Sigmoid colon (tissue), 7 donors: ENCODE data around the gene SEC14L1. TPM values are rescaled to one million over a fixed set of nuclear protein-coding genes. Genes with fewer than 3 reads are reported as not detected.

Experiments used
- DNase-seq: peaks from one replicate; pipeline ENCODE4 v3.0.0-alpha.2; 2019
- H3K27ac ChIP-seq, 4 donors: fragments of 200-600 bp; sonication (generic); one replicate each; pipeline ENCODE4 v1.5.1; 2016 to 2019; ENCODE audit warnings: mild to moderate bottlenecking in 1 of 4
- H3K27me3 ChIP-seq, 3 donors: fragments of 200-600 bp; sonication (generic); one replicate each; pipeline ENCODE4 v1.5.1; 2019; ENCODE audit warnings: mild to moderate bottlenecking in 1 of 3
- H3K36me3 ChIP-seq, 4 donors: fragments of 200-600 bp; sonication (generic); one replicate each; pipeline ENCODE4 v1.5.1; 2016 to 2019
- H3K4me1 ChIP-seq, 4 donors: fragments of 200-600 bp; sonication (generic); one replicate each; pipeline ENCODE4 v1.5.1; 2017 to 2019
- H3K4me3 ChIP-seq, 4 donors: fragments of 200-600 bp; sonication (generic); one replicate each; pipeline ENCODE4 v1.5.1; 2017 to 2019; ENCODE audit warnings: mild to moderate bottlenecking in 2 of 4, moderate library complexity in 1 of 4
- H3K9me3 ChIP-seq, 4 donors: fragments of 200-600 bp in 3 of 4; sonication (generic) in 3 of 4; one replicate each; pipeline versions ENCODE4 v1.5.1 to v1.6.1; 2013 to 2019
- EP300 ChIP-seq, 4 donors: sonication (generic); formaldehyde crosslinking; IDR thresholded peaks; one replicate each; pipeline ENCODE4 v1.6.1; 2017; ENCODE audit warnings: antibody characterized with exemption in 4 of 4
- POLR2A ChIP-seq, 2 donors: fragments of 450-650 bp; IDR thresholded peaks; one replicate each; pipeline ENCODE4 v1.6.1; 2016; ENCODE audit warnings: antibody characterized with exemption in 2 of 2, mild to moderate bottlenecking in 2 of 2, moderate library complexity in 2 of 2
- POLR2AphosphoS5 ChIP-seq, 4 donors: sonication (generic); formaldehyde crosslinking; IDR thresholded peaks; one replicate each; pipeline ENCODE4 v1.6.1; 2017; ENCODE audit warnings: antibody characterized with exemption in 4 of 4
- WGBS, 2 donors: extraction: QIAGEN DNeasy Blood & Tissue Kit; methylation state at CpG; one replicate each; pipeline ENCODE4 v1.1.7; 2013; 5-methylcytosine and 5-hydroxymethylcytosine counted together
- intact Hi-C: fragments of 100-400 bp; cut with DNase I; formaldehyde crosslinking; loops from one replicate; pipeline ENCODE4 v1.15.1; 2023
- polyA plus RNA-seq, 3 donors: library from polyadenylated mRNA; stranded (reverse); fragments of 200-250 nt; gene quantifications; one replicate each; pipeline ENCODE4 v1.2.3, GENCODE V29; 2013
- total RNA-seq, 4 donors: library from RNA; depleted of rRNA; stranded (reverse); fragments of >200 nt; gene quantifications; one replicate each; pipeline ENCODE4 v1.1.0, GENCODE V29; 2016
- TF ChIP-seq, protein P1 (sequence below), 4 experiments: fragments of 450-650 bp in 3 of 4; fragments of 200-600 bp in 1 of 4; IDR thresholded peaks; one replicate each; pipeline ENCODE4 v1.5.1; 2016 to 2019; ENCODE audit warnings: antibody characterized with exemption in 4 of 4, mild to moderate bottlenecking in 3 of 4, moderate library complexity in 2 of 4
- donor health status: healthy with polysubstance abuse.
- donor health status: Bipolar disorder and iron deficiency.
- donor health status: healthy.

The SEC14L1 gene
- total and polyA plus RNA-seq, 7 donors = 9.6 to 39.9 (median 20.1) TPM

DNA sequence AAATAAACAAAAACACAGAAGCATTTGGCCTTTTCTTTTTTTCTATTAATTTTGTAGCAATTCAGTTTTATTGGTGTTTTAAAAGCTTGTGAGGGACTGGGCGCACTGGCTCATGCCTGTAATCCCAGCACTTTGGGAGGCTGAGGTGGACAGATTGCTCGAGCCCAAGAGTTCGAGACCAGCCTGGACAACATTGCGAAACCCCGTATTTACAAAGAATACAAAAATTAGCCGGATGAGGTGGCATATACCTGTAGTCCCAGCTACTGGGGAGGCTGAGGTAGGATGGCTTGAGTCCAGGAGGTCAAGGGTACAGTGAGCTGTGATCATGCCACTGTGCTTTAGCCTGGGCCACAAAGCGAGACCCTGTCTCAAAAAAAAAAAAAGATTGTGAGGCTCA lies 53.4 kb downstream of the SEC14L1 start:
- Histone ChIP-seq H3K9me3 (no peaks in the 10 kb centered on the region), H3K27ac (no peak overlapping the region), H3K36me3 (peaks cover 15 to 84% (median 43%) of the 10 kb centered on the region in 4 donors), H3K4me1 (no peaks in the 10 kb centered on the region), H3K27me3 (no peaks in the 10 kb centered on the region), H3K4me3 (no peak overlapping the region)
- intact Hi-C loops = no loop called here
- no peak for DNase-seq
- TF ChIP-seq EP300 (IDR thresholded peaks at IDR 0.05) (no peak), POLR2A (IDR thresholded peaks at IDR 0.05) (no peak), POLR2AphosphoS5 (IDR thresholded peaks at IDR 0.05) (no peak)
- TF ChIP-seq, protein P1, sequence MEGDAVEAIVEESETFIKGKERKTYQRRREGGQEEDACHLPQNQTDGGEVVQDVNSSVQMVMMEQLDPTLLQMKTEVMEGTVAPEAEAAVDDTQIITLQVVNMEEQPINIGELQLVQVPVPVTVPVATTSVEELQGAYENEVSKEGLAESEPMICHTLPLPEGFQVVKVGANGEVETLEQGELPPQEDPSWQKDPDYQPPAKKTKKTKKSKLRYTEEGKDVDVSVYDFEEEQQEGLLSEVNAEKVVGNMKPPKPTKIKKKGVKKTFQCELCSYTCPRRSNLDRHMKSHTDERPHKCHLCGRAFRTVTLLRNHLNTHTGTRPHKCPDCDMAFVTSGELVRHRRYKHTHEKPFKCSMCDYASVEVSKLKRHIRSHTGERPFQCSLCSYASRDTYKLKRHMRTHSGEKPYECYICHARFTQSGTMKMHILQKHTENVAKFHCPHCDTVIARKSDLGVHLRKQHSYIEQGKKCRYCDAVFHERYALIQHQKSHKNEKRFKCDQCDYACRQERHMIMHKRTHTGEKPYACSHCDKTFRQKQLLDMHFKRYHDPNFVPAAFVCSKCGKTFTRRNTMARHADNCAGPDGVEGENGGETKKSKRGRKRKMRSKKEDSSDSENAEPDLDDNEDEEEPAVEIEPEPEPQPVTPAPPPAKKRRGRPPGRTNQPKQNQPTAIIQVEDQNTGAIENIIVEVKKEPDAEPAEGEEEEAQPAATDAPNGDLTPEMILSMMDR (IDR thresholded peaks at IDR 0.05) = no peak
- 97% methylated on average over 7 of the region's 7 CpGs for WGBS, 2 donors

DNA sequence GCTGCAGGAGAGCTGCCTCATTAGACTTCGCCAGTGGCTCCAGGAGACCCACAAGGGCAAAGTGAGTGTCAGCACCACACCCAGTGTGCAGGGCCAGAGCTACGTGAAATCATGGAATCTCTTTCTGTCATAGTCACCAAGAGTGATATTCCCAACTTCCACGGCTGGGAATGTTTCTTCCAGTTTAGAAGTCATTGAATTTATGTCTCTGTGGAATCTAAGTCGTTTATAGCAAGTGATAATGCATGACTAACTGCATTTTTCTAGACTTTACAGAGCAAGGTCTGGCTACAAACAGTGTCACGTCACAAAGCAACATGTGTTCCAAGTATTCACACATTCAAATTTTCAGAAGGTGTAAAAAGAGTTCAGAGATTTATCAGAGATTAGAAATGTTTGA lies 55.5 kb downstream of the SEC14L1 start:
- no peak overlapping the region for H3K27ac ChIP-seq
- TF ChIP-seq POLR2AphosphoS5 (IDR thresholded peaks at IDR 0.05) (no peak), POLR2A (IDR thresholded peaks at IDR 0.05) (no peak), EP300 (IDR thresholded peaks at IDR 0.05) (no peak)
- TF ChIP-seq, protein P1 (IDR thresholded peaks at IDR 0.05) = no peak
- no peaks in the 10 kb centered on the region for H3K4me1 ChIP-seq
- no peak for DNase-seq
- peaks cover 21 to 98% (median 59%) of the 10 kb centered on the region in 4 donors for H3K36me3 ChIP-seq
- intact Hi-C loops = no loop called here
- no peaks in the 10 kb centered on the region for H3K9me3 ChIP-seq
- no peak overlapping the region for H3K4me3 ChIP-seq
- no peaks in the 10 kb centered on the region for H3K27me3 ChIP-seq
- 85 to 90% methylated on average over 5 of the region's 5 CpGs for WGBS, 2 donors

DNA sequence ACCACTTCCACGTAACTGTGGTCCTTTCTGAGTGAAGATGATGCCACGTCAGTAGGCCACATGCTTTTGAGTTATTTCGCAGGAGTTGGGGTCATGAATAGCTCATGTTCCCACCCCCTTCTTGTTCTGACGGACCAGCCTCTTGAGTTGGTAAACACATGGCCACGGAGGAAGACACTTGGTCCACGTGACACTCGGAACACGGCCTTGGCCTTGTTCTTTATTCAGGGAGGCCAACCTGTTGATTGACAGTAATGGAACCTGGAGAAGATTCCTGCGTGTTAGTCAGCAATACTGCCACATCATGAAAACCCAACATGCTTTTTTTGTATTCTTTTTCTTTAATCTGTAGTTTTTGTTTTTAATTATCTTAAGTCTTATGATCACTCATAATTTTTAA lies 56.3 kb downstream of the SEC14L1 start:
- TF ChIP-seq POLR2AphosphoS5 (IDR thresholded peaks at IDR 0.05) = no peak
- no peak for TF ChIP-seq POLR2A (IDR thresholded peaks at IDR 0.05)
- TF ChIP-seq, protein P1 (IDR thresholded peaks at IDR 0.05) = no peak
- TF ChIP-seq EP300 (IDR thresholded peaks at IDR 0.05) = no peak
- Histone ChIP-seq H3K36me3 (peaks cover 21 to 98% (median 65%) of the 10 kb centered on the region in 4 donors), H3K9me3 (no peaks in the 10 kb centered on the region), H3K4me1 (no peaks in the 10 kb centered on the region), H3K4me3 (no peak overlapping the region), H3K27ac (no peak overlapping the region), H3K27me3 (no peaks in the 10 kb centered on the region)
- intact Hi-C loops = no loop called here
- no peak for DNase-seq
- WGBS, 2 donors = 96 to 97% methylated on average over 9 of the region's 9 CpGs

DNA sequence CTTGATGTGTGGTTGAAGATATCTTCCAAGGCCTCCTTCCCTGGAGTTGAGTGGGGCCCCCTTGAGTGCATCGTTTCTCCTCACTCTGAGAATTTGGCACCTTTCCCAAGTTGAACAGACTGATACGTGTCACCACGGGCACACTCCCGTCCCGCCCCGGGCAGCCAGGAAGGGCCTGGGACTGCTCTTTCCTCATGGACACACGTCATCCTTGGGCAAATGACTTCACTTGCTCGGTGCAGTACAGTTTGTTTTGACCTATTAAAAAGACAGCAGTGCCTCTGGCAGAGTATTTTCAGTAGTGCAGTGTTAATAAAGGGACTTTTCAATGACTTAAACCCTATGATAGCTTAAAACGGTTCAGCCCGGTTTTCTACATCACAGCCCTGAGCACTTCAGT lies 59.9 kb downstream of the SEC14L1 start:
- TF ChIP-seq POLR2AphosphoS5 (IDR thresholded peaks at IDR 0.05) (peak in 1 of 4 donors; percentile 13), POLR2A (IDR thresholded peaks at IDR 0.05) (no peak)
- Histone ChIP-seq H3K27ac (no peak overlapping the region), H3K36me3 (peaks cover 11 to 95% (median 68%) of the 10 kb centered on the region in 4 donors), H3K4me1 (no peaks in the 10 kb centered on the region), H3K4me3 (no peak overlapping the region), H3K27me3 (no peaks in the 10 kb centered on the region), H3K9me3 (no peaks in the 10 kb centered on the region)
- DNase-seq = no peak
- WGBS, 2 donors = 70 to 80% methylated on average over 10 of the region's 10 CpGs
- intact Hi-C loops = no loop called here

DNA sequence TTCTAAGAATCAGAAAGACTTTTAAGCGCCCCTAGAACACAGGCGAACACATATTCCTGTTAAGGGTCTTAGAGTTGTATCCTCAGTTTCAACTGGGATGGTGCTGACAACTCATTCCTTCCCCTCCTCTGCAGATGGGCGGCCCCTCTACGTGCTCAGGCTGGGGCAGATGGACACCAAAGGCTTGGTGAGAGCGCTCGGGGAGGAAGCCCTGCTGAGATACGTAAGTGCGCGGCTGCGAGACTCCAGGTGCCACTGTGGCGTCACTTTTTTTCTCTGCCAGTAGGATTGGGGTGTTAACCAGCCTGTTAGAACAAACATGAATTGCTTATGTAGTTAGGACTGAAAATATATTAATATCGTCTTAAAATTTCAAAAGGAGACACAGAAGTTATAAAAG lies 62.7 kb downstream of the SEC14L1 start:
- no peaks in the 10 kb centered on the region for H3K9me3 ChIP-seq
- H3K4me1 ChIP-seq = peaks cover 0 to 7% (median 6%) of the 10 kb centered on the region in 4 donors
- H3K36me3 ChIP-seq = peaks cover 13 to 95% (median 61%) of the 10 kb centered on the region in 4 donors
- intact Hi-C loops = no loop called here
- no peak for DNase-seq
- TF ChIP-seq POLR2AphosphoS5 (IDR thresholded peaks at IDR 0.05) (no peak), POLR2A (IDR thresholded peaks at IDR 0.05) (no peak), EP300 (IDR thresholded peaks at IDR 0.05) (no peak)
- TF ChIP-seq, protein P1 (IDR thresholded peaks at IDR 0.05) = no peak
- no peak overlapping the region for H3K27ac ChIP-seq
- no peak overlapping the region for H3K4me3 ChIP-seq
- WGBS, 2 donors = 95 to 97% methylated on average over 12 of the region's 12 CpGs
- H3K27me3 ChIP-seq = no peaks in the 10 kb centered on the region
